K562 (cell line): ENCODE results near the gene HEATR1. TPM values are rescaled to one million over a fixed set of nuclear protein-coding genes. Genes with fewer than 3 reads are reported as not detected.
A peak's percentile ranks its signal among the peaks of the same experiment; 100 is the strongest.

Experiments used
- CBFA2T3 ChIP-seq: fragments of 450-650 bp; IDR thresholded peaks from 2 replicates; pipeline ENCODE4 v1.6.1; 2017
- CBFB ChIP-seq: sonication (generic); formaldehyde crosslinking; IDR thresholded peaks from 2 replicates; pipeline ENCODE4 v1.4.0; 2020; ENCODE audit warnings: mild to moderate bottlenecking, missing genetic modification reagents
- CBX2 ChIP-seq: fragments of 200-600 bp; sonication (generic); IDR thresholded peaks from one replicate; pipeline ENCODE4 v1.6.1; 2012; ENCODE audit warnings: mild to moderate bottlenecking, low read length, inconsistent platforms; ENCODE audit not compliant: insufficient read depth, poor library complexity, severe bottlenecking
- CXXC5 ChIP-seq: fragments of 250-450 bp; sonication (Bioruptor Pico); IDR thresholded peaks from 2 replicates; pipeline ENCODE4 v1.8.0; 2022; ENCODE audit warnings: inconsistent platforms, mild to moderate bottlenecking, moderate library complexity
- FOXP1 ChIP-seq: sonication (generic); formaldehyde crosslinking; IDR thresholded peaks from 2 replicates; pipeline ENCODE4 v1.8.0; 2022; ENCODE audit warnings: mild to moderate bottlenecking, missing genetic modification reagents
- GABPA ChIP-seq: fragments of 200-800 bp; sonication (Bioruptor generic); conservative IDR thresholded peaks from 2 replicates; pipeline ENCODE4 v1.6.1; 2016; ENCODE audit warnings: low read depth, missing genetic modification characterization, missing compliant biosample characterization
- GATA2 ChIP-seq: sonication (generic); formaldehyde crosslinking; IDR thresholded peaks from 2 replicates; pipeline ENCODE4 v1.4.0; 2020; ENCODE audit warnings: mild to moderate bottlenecking, missing genetic modification reagents
- HDAC8 ChIP-seq: fragments of 450-650 bp; IDR thresholded peaks from 2 replicates; pipeline ENCODE4 v1.6.1; 2016; ENCODE audit warnings: mild to moderate bottlenecking, missing genetic modification characterization, moderate library complexity, missing compliant biosample characterization
- HNRNPK ChIP-seq: fragments of 200-400 bp; formaldehyde crosslinking; IDR thresholded peaks from one replicate; pipeline ENCODE4 v1.6.1; 2018; ENCODE audit warnings: mild to moderate bottlenecking, low read depth, low read length; ENCODE audit not compliant: poor library complexity, severe bottlenecking
- KLF1 ChIP-seq: fragments of 450-650 bp; IDR thresholded peaks from 2 replicates; pipeline ENCODE4 v1.6.1; 2016; ENCODE audit warnings: missing genetic modification characterization, missing compliant biosample characterization
- KLF6 ChIP-seq: fragments of 250-450 bp; sonication (Bioruptor Pico); IDR thresholded peaks from 2 replicates; pipeline ENCODE4 v1.4.0; 2020; ENCODE audit warnings: mild to moderate bottlenecking, moderate library complexity, borderline replicate concordance
- MCM7 ChIP-seq, 2 experiments: fragments of 450-650 bp; IDR thresholded peaks; 2 replicates each; pipeline ENCODE4 v1.6.1; 2016 to 2018
- MTF1 ChIP-seq: fragments of 250-450 bp; sonication (Bioruptor Pico); IDR thresholded peaks from 2 replicates; pipeline ENCODE4 v1.9.0; 2021; ENCODE audit warnings: moderate library complexity, mild to moderate bottlenecking, inconsistent platforms, borderline replicate concordance
- MYC ChIP-seq, 2 experiments: fragments of 250-450 bp in 1 of 2; sonication (Bioruptor Pico) in 1 of 2; IDR thresholded peaks; 2 replicates each; pipeline versions ENCODE4 v1.5.1 to v1.6.1; 2012 to 2021; ENCODE audit warnings: low read depth in 2 of 2, borderline replicate concordance in 1 of 2, improper control_type of control experiment in 1 of 2, low read length in 1 of 2, mild to moderate bottlenecking in 1 of 2, moderate library complexity in 1 of 2
- NEUROD1 ChIP-seq: fragments of 150-350 bp; IDR thresholded peaks from 2 replicates; pipeline ENCODE4 v1.6.1; 2014; ENCODE audit warnings: borderline replicate concordance, low read length, low read depth; ENCODE audit not compliant: partially characterized antibody
- POLR2AphosphoS5 ChIP-seq: IDR thresholded peaks from 2 replicates; pipeline ENCODE4 v1.6.1; 2011; ENCODE audit warnings: mild to moderate bottlenecking, low read depth, low read length, moderate library complexity; ENCODE audit not compliant: control insufficient read depth, insufficient read depth
- RBM15 ChIP-seq: fragments of 200-400 bp; formaldehyde crosslinking; IDR thresholded peaks from 2 replicates; pipeline ENCODE4 v1.6.1; 2018; ENCODE audit warnings: mild to moderate bottlenecking, low read length, moderate library complexity; ENCODE audit not compliant: insufficient read depth
- TFAP4 ChIP-seq: sonication (generic); formaldehyde crosslinking; IDR thresholded peaks from 2 replicates; pipeline ENCODE4 v1.8.0; 2022; ENCODE audit warnings: missing genetic modification reagents, mild to moderate bottlenecking, moderate library complexity, borderline replicate concordance
- TSC22D4 ChIP-seq: fragments of 450-650 bp; IDR thresholded peaks from 2 replicates; pipeline ENCODE4 v1.6.1; 2016; ENCODE audit warnings: missing genetic modification characterization, missing biosample characterization, control low read depth
- YBX1 ChIP-seq: fragments of 450-650 bp; IDR thresholded peaks from 2 replicates; pipeline ENCODE4 v1.7.1; 2016; ENCODE audit warnings: mild to moderate bottlenecking
- ZBTB7A ChIP-seq: IDR thresholded peaks from 2 replicates; pipeline ENCODE4 v1.6.1; 2011; ENCODE audit warnings: low read depth, mild to moderate bottlenecking, low read length, moderate library complexity, borderline replicate concordance; ENCODE audit not compliant: control insufficient read depth
- ZFP1 ChIP-seq: fragments of 450-650 bp; formaldehyde crosslinking; IDR thresholded peaks from 2 replicates; pipeline ENCODE4 v1.4.0; 2020; ENCODE audit warnings: mild to moderate bottlenecking, mixed read lengths
- ZFP30 ChIP-seq: fragments of 250-450 bp; sonication (Bioruptor Pico); IDR thresholded peaks from 2 replicates; pipeline ENCODE4 v1.8.0; 2022; ENCODE audit warnings: moderate library complexity, mild to moderate bottlenecking, inconsistent platforms, borderline replicate concordance
- ZNF184 ChIP-seq: sonication (generic); formaldehyde crosslinking; IDR thresholded peaks from 2 replicates; pipeline ENCODE4 v1.5.0; 2020; ENCODE audit warnings: missing genetic modification reagents
- ZNF347 ChIP-seq: fragments of 450-650 bp; formaldehyde crosslinking; IDR thresholded peaks from 2 replicates; pipeline ENCODE4 v1.4.0; 2020; ENCODE audit warnings: low read depth, mild to moderate bottlenecking, moderate library complexity
- ZNF507 ChIP-seq: conservative IDR thresholded peaks from 2 replicates; pipeline ENCODE4 v1.6.1; 2017; ENCODE audit warnings: missing genetic modification characterization, missing compliant biosample characterization
- ZNF644 ChIP-seq: fragments of 200-800 bp; sonication (Bioruptor generic); IDR thresholded peaks from 2 replicates; pipeline ENCODE4 v1.6.1; 2016; ENCODE audit warnings: low read depth, missing genetic modification characterization, missing compliant biosample characterization
- polyA plus RNA-seq, 8 experiments: library from polyadenylated mRNA; depleted of rRNA in 4 of 8; stranded (reverse) in 5 of 8; unstranded in 3 of 8; fragments of >200 nt; fragmentation: Nextera tagmentation in 2 of 8; fragmentation: Illumina TruSeq in 1 of 8; extraction: Ambion mirVana in 2 of 8; extraction: Trizol in 1 of 8; gene quantifications; 2 replicates each; pipeline versions ENCODE4 v1.2.1 to v1.2.3, GENCODE V29; 2011 to 2014; ENCODE audit warnings: inconsistent platforms in 1 of 8, missing spikeins in 1 of 8
- total RNA-seq, 7 experiments: library from RNA; depleted of rRNA in 6 of 7; stranded (reverse); fragments of >200 nt in 6 of 7; fragmentation: Illumina TruSeq in 2 of 7; extraction: Trizol in 2 of 7; gene quantifications; 2 replicates each; pipeline versions ENCODE4 v1.2.1 to v1.2.3, GENCODE V29; 2011 to 2021; ENCODE audit warnings: low replicate concordance in 1 of 7
- TF ChIP-seq, protein P1 (sequence below), 2 experiments: fragments of 200-800 bp in 1 of 2; sonication (Bioruptor generic) in 1 of 2; sonication (generic) in 1 of 2; formaldehyde crosslinking in 1 of 2; IDR thresholded peaks in 1 of 2; conservative IDR thresholded peaks in 1 of 2; 2 replicates each; pipeline versions ENCODE4 v1.5.0 to v1.6.1; 2016 to 2020; ENCODE audit warnings: missing compliant biosample characterization in 1 of 2, missing genetic modification characterization in 1 of 2, missing genetic modification reagents in 1 of 2

HEATR1 gene
- total and polyA plus RNA-seq, 9 of the 15 experiments (the other 6 are each of a cell fraction or from before 2014, with no cell fraction given), result 28.3 to 108 (median 50.9) TPM

- TF ChIP-seq ZNF347 (CRISPR knock-in tag) (no peak), POLR2AphosphoS5 (0 out of 2 replicates have a peak, but pooled peaks have one; percentile 43), MYC (IDR thresholded peaks at IDR 0.05; ENCODE audit: low read depth, low read length) (peak; percentile 48; the same call in 1 of the 2 replicates), MYC (CRISPR knock-in tag; IDR thresholded peaks at IDR 0.05; ENCODE audit: borderline replicate concordance, low read depth) (peak; percentile 69; the same call in 1 of the 2 replicates), ZBTB7A (peak; percentile 76), GABPA (tag) (peak; percentile 14; the same call in 1 of the 2 replicates), TFAP4 (CRISPR knock-in tag) (peak; percentile 82), ZNF644 (no peak), RBM15 (no peak), KLF1 (tag) (no peak), CBFA2T3 (no peak), ZNF507 (tag) (no peak), ZFP30 (no peak), HNRNPK (no peak), CBFB (CRISPR knock-in tag) (no peak), MTF1 (CRISPR knock-in tag) (no peak), FOXP1 (CRISPR knock-in tag) (no peak), MCM7 (IDR thresholded peaks at IDR 0.05) (no peak), CBX2 (no peak), TSC22D4 (tag) (no peak), HDAC8 (tag) (no peak; the same call in 1 of the 2 replicates), YBX1 (no peak), ZFP1 (CRISPR knock-in tag) (no peak), ZNF184 (CRISPR knock-in tag) (no peak), GATA2 (CRISPR knock-in tag) (no peak), NEUROD1 (peak; percentile 62), KLF6 (CRISPR knock-in tag) (no peak), CXXC5 (CRISPR knock-in tag) (peak; percentile 77)
- TF ChIP-seq, protein P1, sequence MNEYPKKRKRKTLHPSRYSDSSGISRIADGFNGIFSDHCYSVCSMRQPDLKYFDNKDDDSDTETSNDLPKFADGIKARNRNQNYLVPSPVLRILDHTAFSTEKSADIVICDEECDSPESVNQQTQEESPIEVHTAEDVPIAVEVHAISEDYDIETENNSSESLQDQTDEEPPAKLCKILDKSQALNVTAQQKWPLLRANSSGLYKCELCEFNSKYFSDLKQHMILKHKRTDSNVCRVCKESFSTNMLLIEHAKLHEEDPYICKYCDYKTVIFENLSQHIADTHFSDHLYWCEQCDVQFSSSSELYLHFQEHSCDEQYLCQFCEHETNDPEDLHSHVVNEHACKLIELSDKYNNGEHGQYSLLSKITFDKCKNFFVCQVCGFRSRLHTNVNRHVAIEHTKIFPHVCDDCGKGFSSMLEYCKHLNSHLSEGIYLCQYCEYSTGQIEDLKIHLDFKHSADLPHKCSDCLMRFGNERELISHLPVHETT (CRISPR knock-in tag; conservative IDR thresholded peaks at IDR 0.05 in 1 of 2, IDR thresholded peaks at IDR 0.05 in 1 of 2), result no peak
Measured at GRCh38 chr1:236523704-236524141, 80.6 kb downstream of the HEATR1 start, which contains the start of gene LGALS8 (continued).
